NB4 (cell line): ENCODE data around the gene PER2.
A peak's percentile ranks its signal among the peaks of the same experiment; 100 is the strongest.

Experiments used
- DNase-seq: peaks from one replicate; pipeline ENCODE4 v3.0.0; 2010; ENCODE audit warnings: low read depth
- H3K4me3 ChIP-seq: one replicate; pipeline ENCODE4 v1.5.1; 2011; ENCODE audit warnings: mild to moderate bottlenecking, low read depth, low read length, moderate library complexity
- MYC ChIP-seq: IDR thresholded peaks from 2 replicates; pipeline ENCODE4 v1.6.1; 2011; ENCODE audit warnings: low read depth, low read length
- POLR2A ChIP-seq: IDR thresholded peaks from 2 replicates; pipeline ENCODE4 v1.6.1; 2011; ENCODE audit warnings: mild to moderate bottlenecking; ENCODE audit not compliant: insufficient read length; ENCODE audit errors: extremely low read depth
- TF ChIP-seq, protein P1 (sequence below): IDR thresholded peaks from one replicate; pipeline ENCODE4 v1.5.1; 2012; ENCODE audit warnings: low read depth, low read length
- TF ChIP-seq, protein P2 (sequence below): IDR thresholded peaks from 2 replicates; pipeline ENCODE4 v1.6.1; 2011; ENCODE audit warnings: low read depth, low read length

PER2 gene

DNA sequence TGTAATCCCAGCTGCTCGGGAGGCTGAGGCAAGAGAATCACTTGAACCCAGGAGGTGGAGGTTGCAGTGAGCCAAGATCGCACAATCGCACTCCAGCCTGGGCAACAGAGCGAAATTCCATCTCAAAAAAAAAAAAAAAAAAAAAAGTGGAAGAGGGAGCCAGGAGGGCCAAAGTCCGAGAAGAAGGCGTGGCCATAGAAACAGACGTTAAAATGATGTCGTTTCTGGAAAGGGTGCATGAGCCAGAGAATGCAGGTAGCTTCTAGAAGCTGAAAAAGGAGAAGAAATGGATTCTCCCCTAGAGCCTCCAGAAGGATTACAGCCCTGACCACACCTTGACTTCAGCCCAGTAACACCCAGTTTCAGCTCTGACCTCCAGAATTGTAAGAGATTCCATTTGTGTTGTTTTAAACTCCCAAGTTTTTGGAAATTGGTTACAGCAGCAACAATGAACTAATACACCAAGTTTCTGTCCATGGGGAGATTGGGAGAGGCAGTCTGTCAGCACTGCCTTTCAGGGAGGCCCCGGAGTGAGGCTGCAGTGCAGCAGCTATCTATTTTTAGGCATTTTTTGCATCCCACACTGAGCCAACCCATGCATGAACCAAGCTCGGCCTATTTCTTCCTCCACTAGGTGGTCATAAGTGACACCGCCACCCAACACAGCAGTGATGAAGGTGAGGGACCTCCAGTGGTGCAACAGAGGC, 17.7 kb upstream of the PER2 start:
- DNase-seq = no peak
- no peak for TF ChIP-seq POLR2A
- TF ChIP-seq, protein P1, sequence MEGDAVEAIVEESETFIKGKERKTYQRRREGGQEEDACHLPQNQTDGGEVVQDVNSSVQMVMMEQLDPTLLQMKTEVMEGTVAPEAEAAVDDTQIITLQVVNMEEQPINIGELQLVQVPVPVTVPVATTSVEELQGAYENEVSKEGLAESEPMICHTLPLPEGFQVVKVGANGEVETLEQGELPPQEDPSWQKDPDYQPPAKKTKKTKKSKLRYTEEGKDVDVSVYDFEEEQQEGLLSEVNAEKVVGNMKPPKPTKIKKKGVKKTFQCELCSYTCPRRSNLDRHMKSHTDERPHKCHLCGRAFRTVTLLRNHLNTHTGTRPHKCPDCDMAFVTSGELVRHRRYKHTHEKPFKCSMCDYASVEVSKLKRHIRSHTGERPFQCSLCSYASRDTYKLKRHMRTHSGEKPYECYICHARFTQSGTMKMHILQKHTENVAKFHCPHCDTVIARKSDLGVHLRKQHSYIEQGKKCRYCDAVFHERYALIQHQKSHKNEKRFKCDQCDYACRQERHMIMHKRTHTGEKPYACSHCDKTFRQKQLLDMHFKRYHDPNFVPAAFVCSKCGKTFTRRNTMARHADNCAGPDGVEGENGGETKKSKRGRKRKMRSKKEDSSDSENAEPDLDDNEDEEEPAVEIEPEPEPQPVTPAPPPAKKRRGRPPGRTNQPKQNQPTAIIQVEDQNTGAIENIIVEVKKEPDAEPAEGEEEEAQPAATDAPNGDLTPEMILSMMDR = no peak
- TF ChIP-seq MYC = no peak
- TF ChIP-seq, protein P2, sequence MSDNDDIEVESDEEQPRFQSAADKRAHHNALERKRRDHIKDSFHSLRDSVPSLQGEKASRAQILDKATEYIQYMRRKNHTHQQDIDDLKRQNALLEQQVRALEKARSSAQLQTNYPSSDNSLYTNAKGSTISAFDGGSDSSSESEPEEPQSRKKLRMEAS = no peak
- no peak overlapping the region for H3K4me3 ChIP-seq

DNA sequence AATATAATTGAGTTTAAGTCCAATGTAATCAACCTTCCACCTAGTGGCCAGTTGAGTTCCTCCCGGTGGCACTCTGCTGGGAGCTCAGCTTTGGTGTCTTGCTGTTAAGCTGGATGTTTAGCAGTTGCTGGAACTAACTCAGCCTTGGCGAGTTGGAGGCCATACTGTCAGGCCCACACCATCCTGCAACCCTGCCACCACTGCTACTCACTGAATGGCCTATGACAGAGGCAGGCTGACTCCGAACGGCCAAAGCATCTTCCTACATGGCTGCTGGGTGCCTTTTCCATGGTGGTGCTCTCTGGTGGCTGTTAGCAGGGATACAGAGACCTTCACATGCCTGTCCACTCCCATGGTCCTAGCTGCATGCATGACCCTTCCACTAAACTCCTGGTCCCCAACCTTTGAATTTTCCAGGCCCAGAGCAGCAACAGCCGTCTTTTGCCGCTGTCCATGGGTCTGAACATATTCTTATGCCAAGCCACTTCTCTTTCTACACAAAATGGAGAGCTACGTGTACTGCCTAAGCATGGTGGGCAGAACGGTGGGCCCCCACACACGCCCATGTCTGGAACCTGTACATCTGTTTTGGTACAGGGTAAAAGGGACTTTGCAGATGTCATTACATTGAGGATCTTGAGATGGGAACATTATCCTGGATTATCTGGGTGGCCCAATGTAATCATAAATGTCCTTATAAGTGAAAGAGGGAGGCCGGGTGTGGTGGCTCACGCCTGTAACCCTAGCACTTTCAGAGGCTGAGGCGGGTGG, 16.9 kb upstream of the PER2 start:
- TF ChIP-seq, protein P2 = no peak
- TF ChIP-seq, protein P1 = peak; percentile 3
- DNase-seq = peak; percentile 23
- no peak overlapping the region for H3K4me3 ChIP-seq

DNA sequence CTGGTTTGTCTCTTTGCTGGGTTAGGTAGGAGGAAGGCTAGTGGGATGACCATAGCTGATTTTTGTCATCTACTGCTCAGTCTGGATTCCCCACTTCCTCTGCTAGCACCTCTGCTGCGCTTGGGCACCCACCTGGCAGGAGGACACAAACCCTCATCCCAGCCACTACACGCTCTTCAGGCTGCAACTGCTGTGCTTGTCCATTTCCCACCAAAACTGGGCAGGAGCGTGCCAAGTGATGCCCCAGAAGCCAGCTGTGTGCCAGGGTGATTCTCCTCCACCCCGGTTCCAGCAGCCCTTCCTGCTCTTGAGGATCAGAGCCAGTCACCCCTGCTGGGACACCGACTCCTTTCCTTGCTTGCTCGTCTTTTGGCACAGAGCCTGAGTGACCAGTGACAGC, 15.7 kb upstream of the PER2 start:
- TF ChIP-seq, protein P1 = no peak
- TF ChIP-seq MYC (no peak), POLR2A (no peak)
- TF ChIP-seq, protein P2 = no peak
- DNase-seq = no peak

DNA sequence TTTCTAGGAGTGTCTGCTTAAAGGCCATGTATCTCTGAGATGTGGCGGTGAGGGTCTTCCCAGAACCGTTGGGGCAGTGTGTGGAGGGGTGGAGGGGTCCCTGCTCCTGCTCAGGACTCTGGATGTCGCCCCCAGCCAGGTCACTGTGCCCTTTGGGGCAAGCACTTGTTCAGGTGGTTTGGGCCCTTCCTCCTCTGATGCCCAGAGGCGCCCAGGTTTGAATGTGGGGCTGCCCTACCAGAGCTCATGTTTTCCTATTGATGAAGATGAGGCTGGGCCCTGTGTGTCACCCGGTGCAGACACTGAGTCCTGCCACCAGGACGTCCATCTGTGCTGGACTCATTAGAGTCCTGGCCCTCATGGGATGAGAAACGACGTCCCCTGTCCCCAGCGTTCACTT, 14.3 kb upstream of the PER2 start:
- TF ChIP-seq, protein P2 = no peak
- no peak for TF ChIP-seq MYC
- no peak for TF ChIP-seq POLR2A
- TF ChIP-seq, protein P1 = no peak
- DNase-seq = no peak
- H3K4me3 ChIP-seq = no peak overlapping the region

More for the DNA sequence above, 15.7 kb upstream of the PER2 start:
- H3K4me3 ChIP-seq = no peak overlapping the region

DNA sequence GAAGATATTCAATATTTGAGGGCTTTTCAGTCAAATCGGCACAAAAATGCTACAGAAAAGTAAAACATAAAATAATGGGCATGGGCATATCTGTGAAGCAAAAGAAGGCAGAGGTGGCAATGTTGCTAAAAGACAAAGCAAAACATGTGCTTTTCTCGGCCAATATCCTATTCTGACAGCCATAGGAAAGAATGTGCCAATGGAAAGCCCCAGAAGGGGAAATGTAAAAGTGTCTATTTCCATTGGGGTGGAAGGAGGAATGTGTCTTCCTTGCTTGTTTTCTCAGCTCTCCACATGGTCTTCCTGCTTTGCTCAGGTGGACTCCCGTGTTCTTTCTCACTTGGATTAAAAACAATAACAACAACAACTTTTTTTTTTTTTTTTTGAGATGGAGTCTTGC, 13.7 kb upstream of the PER2 start:
- H3K4me3 ChIP-seq = no peak overlapping the region
- TF ChIP-seq MYC = no peak
- TF ChIP-seq, protein P1 = no peak
- no peak for TF ChIP-seq POLR2A
- TF ChIP-seq, protein P2 = no peak
- no peak for DNase-seq
